ENCODE data around the gene SOWAHD.
"Not testable (repeated sequence)": the region's sequence is repeated elsewhere in the genome, so short reads cannot be mapped to it uniquely, and the experiment has no call there.

SOWAHD gene

GRCh38 chrX:119758731-119759247 lies 401 bp downstream of the SOWAHD start:
- peak; percentile 25 for DNase-seq (ENCODE audit: low read depth)

GRCh38 chrX:119759248-119759766 lies 919 bp downstream of the SOWAHD start:
- no peak for DNase-seq (ENCODE audit: low read depth)

DNA sequence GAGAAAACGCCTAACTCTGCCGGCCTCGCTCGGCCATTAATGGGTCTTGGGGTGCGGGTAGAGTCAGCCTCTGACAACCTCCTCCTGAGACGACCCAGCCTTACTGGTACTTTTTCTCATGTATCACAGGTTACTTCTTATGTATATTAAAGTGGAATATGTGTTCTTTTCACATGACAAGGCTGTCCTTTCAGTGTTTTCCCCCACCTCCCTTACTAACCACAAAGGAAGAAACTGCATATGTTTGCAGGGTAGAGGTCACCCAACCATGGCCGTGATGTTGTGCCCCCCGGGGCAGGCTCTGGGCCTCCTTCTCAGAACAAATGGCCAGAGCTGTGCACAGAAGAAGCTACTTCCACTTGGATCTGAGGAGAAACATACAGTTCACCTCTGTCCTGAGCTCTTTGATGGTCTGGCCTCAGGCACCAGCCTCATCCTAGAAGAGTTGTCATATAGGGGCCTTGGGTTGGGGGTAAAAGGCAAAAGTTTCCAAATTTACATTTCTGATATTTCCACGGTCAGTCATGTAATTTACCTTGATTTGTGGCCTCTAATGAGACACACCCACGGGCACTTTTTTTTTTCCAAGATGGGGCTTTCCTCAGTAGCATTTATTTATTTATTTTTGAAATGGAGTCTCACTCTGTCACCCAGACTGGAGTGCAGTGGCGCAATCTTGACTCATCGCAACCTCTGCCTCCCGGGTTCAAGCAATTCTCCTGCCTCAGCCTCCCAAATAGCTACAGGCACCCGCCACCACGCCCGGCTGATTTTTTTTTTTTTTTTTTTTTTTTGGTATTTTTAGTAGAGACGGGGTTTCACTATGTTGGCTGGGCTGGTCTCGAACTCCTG lies 1.9 kb downstream of the SOWAHD start:
- DNase-seq (ENCODE audit: low read depth) = no peak

DNA sequence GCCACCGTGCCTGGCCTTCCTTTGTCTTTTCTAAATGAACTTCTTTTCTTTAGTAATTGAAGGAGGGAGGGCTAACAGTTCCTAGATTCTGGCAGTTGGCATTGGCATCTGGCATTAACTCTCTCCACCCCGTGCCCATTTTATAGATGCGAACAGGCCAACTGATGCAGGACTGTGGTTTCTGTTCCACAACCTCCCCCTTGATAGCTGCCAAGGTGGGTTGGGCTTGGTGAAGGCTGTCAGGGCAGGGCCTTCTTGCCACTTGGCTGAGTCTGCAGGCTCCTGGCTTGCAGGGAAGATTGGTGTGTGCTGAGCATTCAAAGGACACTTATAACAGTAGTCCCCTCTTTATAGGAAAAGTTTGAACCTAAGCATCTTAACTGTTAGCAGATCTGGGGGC lies 4.3 kb downstream of the SOWAHD start:
- DNase-seq (ENCODE audit: low read depth) = no peak

DNA sequence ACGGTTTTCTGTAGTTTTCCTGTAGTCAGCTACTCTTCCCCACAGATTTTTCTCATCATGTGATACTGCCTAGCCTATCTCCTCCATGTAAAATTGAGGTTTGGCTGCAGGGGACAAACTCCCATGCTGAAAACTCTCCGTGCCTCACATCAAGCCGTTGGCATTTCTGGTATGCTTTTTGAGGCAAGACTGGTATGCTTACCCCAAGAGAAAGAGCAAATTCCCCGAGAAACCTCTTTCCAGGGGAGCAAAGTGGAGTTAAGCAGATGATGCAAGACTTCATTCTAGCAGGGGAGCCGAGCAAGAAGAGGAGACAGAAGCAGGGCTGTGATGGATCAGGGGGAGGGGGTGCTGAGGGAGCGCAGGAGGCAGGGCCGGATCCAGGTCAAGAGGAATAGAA lies 4.8 kb downstream of the SOWAHD start:
- DNase-seq (ENCODE audit: low read depth) = no peak

DNA sequence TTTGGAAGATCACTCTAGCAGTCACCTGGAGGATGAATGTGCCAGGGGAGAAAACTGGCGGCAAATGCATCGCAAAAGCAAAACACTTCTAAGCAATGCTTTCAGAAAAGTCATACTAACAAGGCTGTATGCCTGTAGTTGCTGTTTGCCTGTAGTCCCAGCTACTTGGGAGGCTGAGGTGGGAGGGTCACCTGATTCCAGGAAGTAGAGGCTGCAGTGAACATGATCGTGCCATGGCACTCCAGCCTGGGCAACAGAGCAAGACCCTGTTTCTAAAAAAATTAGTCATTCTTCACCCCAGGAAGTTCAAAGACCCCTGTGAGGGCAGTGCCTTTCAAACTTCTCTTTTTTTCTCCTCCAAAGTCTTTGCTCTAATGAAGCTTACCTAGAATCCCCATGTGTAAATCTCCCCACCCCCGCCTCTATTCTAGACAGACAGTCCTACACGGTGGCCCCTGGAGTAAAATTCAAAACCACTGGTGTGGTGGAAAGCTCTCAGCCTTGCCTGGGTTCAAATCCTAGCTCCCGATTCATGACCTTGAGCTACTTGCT lies 5.5 kb downstream of the SOWAHD start:
- no peak for DNase-seq (ENCODE audit: low read depth)

GRCh38 chrX:119768436-119768835 lies 10.0 kb downstream of the SOWAHD start:
- not testable (repeated sequence) for DNase-seq (ENCODE audit: low read depth)

- DNase-seq (ENCODE audit: low read depth) = not testable (repeated sequence)
Measured at GRCh38 chrX:119769388-119769787, 11.0 kb downstream of the SOWAHD start.

- DNase-seq (ENCODE audit: low read depth) = no peak
Measured at GRCh38 chrX:119775517-119776238, 17.3 kb downstream of the SOWAHD start.

DNA sequence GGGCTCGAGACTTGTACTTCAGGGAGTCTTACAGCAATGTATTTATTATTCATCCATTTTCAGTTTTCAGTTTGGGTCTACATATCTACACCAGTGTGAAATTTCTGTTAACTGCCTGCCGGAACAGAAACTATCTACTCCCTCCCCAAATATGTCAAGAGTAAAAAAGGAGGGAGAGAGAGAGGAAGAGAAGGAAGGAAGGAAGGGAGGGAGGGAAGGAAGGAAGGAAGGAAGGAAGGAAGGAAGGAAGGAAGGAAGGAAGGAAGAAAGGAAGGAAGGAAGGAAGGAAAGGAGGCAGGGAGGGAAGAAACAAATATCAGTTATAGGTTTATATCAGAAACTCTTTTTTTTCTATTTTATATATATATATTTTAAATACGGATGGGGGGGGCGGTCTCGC lies 20.4 kb downstream of the SOWAHD start:
- no peak for DNase-seq (ENCODE audit: low read depth)

DNA sequence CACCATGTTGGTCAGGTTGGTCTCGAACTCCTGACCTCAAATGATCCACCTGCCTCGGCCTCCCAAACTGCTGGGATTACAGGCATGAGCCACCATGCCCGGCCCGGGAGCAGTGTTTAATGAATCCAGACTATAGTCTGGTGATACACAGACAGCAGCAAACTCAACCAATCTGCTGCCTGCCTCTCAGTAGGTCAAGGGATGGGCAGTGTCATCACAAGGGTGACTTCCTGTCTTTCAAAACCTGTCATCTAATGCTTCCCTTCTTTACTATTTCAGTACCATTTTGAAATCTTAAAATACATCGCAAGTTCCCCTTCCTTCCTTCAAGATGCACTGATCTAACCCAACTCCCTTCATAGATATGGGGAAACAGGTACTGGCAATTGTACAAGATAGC lies 24.6 kb downstream of the SOWAHD start:
- DNase-seq (ENCODE audit: low read depth) = no peak

DNA sequence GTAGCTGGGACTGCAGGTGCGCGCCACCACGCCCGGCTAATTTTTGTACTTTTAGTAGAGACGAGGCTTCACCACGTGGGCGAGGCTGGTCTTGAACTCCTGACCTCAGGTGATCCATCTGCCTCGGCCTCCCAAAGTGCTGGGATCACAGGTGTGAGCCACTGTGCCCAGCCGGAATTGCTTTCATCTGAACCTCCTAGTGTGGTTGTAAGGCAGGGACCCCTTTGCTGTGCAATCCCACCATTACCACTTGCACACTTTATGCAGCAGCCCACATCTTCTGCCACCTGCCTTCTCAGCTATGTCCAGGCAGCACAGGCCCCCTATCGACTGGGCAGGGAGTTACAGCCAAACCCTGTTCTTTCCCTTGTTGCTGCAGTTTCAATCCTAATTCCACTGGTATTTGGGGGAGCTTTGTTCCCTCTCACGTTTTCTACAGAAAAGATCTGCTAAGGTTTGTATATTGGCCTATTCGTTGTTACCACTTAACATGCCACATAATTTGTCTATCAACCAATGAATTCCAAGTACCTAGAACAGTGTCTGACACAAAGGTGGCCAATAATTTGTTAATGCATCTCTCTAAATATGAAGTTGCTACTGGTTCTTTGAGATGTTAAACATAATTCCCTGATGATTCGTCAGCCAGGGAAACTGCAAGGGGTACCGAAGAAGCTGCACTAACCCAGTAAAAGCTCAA lies 26.5 kb downstream of the SOWAHD start:
- DNase-seq (ENCODE audit: low read depth) = peak; percentile 40

GRCh38 chrX:119790977-119791436 lies 32.6 kb downstream of the SOWAHD start:
- DNase-seq (ENCODE audit: low read depth) = peak; percentile 31

GRCh38 chrX:119791437-119792231 lies 33.2 kb downstream of the SOWAHD start, which contains the start of gene RPL39:
TSS of gene RPL39 (minus strand) at chrX:119791630. CDS start at chrX:119791576, 54 bp downstream.
- DNase-seq (ENCODE audit: low read depth) = peak; percentile 65

GRCh38 chrX:119801253-119802221 lies 43.1 kb downstream of the SOWAHD start:
- DNase-seq (ENCODE audit: low read depth) = no peak

GRCh38 chrX:119802546-119802945 lies 44.2 kb downstream of the SOWAHD start:
- DNase-seq (ENCODE audit: low read depth) = no peak

DNA sequence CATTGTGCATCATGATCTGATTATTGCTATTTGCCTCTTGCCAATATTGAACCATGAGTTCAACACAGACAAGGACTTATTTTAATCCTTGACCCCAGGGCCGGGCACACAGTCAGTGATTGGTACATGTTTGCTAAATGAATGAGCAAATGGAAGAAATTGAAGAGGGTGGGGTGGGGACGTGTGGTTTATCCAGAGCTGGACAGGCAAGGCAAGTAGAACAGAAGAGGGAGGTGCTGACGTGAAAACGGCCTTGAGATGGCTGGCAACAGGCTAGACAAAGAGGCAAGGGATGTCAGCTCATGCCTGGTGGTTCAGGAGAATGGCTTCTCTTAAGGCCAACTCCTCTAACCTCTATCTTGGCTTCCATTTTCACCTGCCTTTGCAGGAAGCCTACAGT lies 50.1 kb downstream of the SOWAHD start:
- not testable (repeated sequence) for DNase-seq (ENCODE audit: low read depth)

DNA sequence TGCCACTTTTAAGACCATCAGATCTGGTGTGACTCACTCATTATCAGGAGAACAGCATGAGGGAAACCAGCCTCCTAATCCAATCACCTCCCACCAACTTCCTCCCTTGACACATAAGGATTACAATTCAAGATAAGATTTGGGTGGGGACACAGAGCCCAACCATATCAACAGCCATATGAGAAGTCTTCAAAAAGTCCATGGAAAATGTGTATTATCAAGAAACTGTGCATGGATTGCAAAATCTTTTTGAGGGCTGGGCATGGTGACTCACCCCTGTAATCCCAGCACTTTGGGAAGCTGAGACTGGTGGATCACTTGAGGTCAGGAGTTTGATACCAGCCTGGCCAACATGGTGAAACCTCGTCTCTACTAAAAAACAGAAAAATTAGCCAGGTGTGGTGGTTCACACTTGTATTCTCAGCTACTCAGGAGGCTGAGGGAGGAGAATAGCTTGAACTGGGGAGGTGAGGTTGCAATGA lies 50.8 kb downstream of the SOWAHD start:
- DNase-seq (ENCODE audit: low read depth) = no peak
